GM18526 (cell line): ENCODE results near the gene HHATL.

Experiments
- POLR2A ChIP-seq: IDR thresholded peaks from 3 replicates; pipeline ENCODE4 v1.6.1; 2011; ENCODE audit not compliant: insufficient read length; ENCODE audit errors: extremely low read depth

Gene HHATL

DNA sequence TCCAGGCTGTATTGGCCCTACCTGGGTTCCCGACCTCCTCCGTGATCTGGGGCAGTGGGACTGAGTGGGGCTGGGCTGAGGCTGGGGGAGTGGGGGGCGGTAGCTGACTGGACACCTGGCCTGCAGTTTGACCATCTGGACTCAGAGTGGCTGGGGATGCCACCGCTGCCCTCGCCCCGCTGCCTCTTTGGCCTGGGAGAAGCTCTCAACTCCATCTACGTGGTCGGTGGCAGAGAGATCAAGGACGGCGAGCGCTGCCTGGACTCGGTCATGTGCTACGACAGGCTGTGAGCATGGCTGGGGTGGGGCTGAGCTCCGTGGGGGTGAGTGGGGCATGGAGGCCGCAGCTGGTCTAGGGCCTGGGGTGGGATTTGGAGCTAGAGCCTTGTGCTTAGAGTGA, 14.6 kb downstream of the HHATL start:
- TF ChIP-seq POLR2A, result no peak

DNA sequence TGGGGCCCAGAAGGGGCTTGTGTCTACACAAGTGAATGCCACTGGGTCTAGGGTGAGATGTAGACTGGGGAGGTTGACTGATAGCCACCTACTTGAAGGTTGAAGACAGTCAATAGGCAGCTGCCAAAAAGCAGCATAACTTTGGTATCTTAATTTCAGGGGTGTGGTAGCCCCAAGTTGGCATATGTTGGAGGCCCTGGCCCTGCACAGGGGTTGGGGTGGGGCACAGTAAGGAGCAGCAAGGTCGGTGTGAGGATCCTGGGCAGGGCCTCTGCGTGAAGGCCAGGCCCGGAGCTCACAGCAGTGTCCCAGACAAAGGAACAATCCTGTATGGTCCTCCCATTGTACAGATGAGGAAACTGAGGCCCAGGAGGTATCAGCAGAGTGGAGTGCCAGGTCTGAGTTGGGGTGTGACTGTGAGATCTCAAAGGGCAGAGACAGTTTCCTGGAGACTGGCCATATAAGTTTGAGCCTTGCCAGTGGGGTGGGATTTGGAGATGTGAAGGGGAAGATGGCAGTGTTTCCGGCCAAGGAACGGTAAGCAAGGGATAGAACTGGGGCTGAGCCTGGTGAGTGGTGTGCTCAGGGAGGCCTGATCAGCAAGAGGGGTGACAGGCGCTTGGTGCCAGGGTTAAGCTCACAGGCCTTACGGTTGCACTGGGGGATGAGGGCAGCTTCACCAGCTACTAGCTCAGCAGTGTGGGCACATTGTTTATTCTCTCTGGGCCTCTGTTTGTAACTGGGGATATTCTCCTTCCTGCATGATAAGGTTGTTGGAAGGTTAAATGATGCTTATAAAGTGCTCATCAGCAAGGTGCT, 15.6 kb downstream of the HHATL start:
- no peak for TF ChIP-seq POLR2A

DNA sequence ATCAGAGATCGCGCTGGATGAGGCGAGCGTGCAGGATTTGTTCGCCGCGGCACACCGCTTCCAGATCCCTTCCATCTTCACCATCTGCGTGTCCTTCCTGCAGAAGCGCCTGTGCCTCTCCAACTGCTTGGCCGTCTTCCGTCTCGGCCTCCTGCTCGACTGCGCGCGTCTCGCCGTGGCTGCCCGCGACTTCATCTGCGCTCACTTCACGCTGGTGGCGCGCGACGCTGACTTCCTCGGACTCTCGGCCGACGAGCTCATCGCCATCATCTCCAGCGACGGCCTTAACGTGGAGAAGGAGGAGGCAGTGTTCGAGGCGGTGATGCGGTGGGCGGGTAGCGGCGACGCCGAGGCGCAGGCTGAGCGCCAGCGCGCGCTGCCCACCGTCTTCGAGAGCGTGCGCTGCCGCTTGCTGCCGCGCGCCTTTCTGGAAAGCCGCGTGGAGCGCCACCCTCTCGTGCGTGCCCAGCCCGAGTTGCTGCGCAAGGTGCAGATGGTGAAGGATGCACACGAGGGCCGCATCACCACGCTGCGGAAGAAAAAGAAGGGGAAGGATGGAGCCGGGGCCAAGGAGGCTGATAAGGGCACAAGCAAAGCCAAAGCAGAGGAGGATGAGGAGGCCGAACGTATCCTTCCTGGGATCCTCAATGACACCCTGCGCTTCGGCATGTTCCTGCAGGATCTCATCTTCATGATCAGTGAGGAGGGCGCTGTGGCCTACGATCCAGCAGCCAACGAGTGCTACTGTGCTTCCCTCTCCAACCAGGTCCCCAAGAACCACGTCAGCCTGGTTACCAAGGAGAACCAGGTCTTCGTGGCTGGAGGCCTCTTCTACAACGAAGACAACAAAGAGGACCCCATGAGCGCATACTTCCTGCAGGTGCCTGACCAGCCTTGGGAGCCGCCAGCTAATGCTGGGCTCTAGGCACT, 16.4 kb downstream of the HHATL start:
- TF ChIP-seq POLR2A, result no peak

DNA sequence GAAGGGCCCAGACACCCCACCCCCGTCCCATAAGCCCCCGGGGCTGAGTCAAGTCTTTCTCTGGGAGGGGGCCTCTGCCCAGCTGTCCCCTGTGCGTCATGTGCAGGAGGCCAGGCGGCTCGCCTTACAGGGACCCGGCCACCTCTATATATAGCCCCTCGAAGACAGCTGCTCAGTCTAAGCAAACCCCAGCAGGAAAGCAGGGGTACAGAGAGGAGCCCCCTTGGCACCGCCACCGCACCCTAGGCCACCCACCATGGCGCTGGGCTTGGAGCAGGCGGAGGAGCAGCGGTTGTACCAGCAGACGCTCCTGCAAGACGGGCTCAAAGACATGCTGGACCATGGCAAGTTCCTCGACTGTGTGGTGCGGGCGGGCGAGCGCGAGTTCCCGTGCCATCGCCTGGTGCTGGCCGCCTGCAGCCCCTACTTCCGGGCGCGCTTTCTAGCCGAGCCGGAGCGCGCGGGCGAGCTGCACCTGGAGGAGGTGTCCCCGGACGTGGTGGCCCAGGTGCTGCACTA, 17.2 kb downstream of the HHATL start, which contains the start of gene KLHL40:
TSS of gene KLHL40 (plus strand) at position 175 of the 519 bp plus-strand sequence. CDS start at position 257, 82 bp downstream.
- TF ChIP-seq POLR2A, result no peak

DNA sequence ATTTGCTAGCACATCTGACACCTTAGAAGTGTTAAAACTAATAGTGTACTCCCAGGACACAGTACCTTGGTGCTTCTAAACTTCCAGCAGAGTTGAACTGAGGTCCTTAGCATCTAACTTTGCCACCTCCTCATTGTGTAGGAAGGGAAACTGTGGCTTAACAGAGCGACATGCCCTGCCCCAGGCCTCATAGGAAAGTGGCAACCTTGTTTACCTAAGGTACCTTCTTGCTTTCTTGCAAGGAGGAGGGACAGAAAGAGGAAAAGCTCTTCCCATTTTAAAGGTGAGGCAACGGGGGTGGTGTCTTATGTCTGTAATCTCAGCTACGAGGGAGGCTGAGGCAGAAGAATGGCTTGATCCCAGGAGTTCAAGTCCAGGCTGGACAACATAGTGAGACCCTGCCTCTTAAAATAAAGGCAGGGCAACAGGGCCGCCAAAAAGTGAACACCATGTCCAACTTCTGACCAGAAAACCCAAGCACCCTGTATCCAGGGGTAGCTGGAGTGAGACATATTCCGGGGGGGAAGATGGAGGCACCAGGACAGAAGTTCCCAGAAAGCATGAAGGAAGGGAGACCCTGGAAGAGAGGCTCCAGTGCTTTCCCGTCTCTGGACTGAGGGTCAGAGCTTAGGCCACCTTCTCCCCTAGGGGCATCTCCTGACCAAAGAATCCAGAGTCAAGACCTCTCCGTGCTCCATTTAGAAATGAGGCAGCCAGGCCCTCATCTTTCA, 17.8 kb downstream of the HHATL start:
- no peak for TF ChIP-seq POLR2A

DNA sequence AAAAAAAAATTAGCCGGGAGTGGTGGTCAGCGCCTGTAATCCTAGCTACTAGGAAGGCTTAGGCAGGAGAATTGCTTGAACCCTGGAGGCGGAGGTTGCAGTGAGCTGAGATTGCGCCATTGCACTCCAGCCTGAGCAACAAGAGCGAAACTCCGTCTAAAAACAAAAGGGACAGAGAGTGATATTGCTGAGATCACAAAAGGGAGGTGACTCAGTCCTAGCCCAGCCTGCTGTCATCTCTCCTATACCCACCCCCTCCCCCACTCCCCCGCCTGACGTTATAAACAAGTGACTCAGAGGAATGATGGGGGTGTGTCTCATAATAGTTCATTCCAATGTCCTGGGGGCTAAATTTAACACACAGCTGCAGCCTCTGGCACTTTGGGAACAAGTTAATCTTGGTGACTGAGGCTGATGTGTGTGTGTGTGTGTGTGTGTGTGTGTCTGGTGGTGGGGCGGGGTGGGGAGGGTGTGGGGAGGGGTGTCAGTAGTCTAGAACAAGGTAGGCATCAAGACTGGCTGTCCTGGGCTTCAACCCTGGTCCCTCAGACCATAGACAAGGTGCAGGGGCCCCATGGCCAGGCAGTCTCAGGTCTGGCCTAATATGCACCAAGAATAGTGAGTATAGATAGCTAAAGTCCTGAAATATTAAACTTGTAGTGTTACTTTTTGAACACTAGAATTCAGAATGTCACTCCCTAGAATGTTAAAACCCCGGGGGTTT, 18.6 kb downstream of the HHATL start:
- no peak for TF ChIP-seq POLR2A

DNA sequence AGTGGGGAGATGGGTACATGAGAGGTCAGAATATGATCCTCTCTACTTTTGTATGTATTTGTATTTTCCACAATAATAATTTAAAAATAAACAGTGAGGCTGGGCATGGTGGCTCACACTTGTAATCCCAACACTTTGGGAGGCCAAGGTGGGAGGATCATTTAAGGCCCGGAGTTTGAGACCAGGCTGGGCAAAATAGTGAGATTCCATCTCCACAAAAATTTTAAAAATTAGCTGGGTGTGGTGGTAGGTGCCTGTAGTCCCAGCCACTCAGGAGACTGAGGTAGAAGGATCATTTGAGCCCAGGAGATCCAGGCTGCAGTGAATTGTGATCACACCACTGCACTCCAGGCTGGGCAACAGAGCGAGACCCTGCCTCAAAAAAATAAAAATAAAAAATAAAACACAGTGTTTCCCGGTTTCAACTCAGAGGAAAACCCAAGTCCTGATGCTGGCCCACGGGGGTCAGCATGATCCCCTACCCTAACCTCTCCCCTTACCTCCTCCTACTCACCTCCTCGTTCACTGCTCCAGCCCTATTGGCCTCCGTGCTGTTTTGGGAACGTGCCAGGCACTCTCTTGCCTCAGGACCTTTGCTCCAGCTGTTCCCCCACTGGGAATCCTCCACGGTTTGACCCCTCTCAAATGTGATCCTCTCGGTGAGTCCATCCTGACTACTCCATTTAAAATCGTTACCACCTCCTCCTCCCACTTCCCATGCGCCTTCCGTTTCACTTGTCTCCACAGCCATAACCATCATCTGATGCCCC, 20.1 kb downstream of the HHATL start:
- no peak for TF ChIP-seq POLR2A

DNA sequence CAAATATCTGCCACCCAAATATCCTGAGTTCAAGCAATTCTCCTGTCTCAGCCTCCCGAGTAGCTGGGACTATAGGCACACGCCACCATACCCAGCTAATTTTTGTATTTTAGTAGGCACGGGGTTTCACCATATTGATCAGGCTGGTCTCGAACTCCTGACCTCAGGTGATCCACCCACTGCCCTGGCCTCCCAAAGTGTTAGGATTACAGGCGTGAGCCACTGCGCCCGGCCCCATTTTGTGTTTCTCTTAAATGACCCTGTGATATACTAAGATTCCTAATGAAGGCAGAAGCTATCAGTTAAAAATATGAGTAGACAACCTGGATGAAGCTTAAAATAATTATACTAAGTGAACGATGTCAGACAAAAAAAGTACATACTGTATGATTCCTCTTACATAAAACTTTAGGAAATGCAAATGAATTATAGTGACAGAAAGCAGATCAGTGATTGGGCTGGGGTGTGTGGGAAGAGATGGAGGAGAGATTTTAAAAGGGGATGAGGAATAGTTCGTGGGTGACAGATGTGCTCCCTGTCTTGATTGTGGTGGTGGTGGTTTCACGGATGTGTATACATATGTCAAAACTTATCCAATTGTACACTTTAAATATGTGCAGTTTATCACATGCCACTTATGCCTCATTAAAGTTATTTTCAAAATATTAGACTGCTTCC, 21.1 kb downstream of the HHATL start:
- TF ChIP-seq POLR2A, result no peak

DNA sequence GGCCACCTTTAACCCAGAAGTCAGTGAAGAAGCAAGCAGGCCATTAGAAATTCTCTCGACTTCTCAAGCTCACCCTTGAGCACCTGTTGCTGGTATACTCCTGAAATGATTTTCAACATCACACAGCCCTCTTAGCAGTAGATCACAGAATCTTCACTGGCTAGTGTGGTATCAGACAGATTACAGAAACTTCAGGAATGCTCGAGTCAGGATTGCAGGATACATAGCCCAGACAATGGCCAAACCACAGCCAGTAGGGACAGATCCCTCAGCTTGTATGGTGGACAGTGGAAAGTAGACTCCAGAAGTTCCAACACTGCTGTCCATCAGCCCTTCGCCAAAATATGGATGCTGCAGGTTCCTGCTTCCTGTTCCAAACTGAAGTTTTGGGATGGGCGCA, 21.8 kb downstream of the HHATL start:
- TF ChIP-seq POLR2A, result no peak

DNA sequence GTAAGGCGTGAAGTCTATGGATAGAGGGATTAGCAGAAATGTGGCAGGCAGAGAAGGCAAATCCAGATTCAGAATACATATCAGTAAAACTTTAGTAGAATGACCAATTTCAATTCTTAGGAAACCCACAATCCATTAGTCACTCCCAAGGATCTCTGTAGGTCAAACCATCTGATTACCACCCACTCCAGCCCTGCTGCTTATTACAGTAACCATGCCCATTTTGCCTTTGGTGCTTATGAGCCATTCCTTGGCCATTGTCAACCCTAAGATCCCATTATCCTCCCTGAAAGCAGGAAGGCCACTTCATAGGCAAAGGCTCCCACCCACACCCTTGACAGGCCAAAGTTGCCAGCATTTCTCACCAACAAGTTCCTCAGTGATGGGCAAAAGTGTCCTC, 22.3 kb downstream of the HHATL start:
- TF ChIP-seq POLR2A, result no peak

DNA sequence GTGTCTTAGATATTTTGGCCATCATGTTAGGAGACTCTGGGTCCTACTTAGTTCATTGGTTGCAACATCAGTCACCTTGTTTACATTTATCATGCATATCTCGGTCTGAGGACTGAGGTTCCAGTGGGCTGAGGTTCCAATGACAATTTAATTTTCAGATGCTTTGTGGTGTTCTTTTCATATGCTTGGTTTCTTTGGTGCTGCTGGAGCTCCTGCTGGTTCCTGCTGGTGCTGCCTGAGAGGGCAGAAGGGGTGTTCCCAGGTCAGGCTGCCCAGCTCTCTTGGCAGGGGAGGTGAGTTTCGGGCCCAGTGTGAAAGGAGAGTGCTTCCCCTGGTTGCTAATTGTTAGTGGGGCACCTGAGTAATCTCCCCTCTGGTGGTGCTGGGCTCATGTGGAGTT, 24.2 kb downstream of the HHATL start:
- TF ChIP-seq POLR2A, result no peak

DNA sequence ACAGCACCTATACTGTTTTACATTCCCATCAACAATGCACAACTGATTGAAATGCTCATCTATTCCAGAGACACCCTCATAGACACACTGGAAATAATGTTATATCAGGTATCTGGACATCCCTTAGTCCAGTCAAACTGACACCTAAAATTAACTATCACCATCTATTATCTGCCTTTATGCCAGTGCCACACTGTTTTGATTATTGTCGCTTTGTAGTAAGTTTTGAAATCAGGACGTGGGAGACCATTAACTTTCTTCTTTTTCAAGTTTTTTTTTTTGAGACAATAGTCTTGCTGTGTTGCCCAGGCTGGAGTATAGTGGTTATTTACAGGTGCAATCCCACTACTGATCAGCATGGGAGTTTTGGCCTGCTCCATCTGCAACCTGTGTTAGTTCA, 26.7 kb downstream of the HHATL start:
- no peak for TF ChIP-seq POLR2A

DNA sequence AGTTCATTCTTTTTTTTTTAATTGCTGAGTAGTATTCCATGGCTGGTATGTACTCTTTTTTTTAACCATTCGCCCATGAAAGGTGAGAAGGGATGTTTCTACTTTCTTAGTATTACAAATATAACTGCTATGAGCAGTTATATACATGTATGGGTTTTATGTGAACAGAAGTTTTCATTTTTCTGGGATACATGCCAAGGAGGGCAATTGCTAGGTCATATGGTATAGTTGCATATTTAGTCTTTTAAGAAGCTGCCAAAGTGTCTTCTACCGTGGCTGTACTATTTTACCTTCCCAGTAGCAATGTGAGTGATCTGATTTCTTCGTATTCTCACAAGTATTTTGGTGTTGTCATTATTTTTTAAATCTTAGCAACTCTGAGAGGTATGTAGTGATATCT, 28.5 kb downstream of the HHATL start:
- TF ChIP-seq POLR2A, result no peak
